Activated CD4-positive, alpha-beta memory T cell treated with anti-CD3 and anti-CD28 coated beads, Interleukin-2, amount 10 ng/mL, durations not matched to agents 7 days and 5 days (primary cell): Measurements from ENCODE around the gene HNRNPK. TPM values are rescaled to one million over a fixed set of nuclear protein-coding genes. Genes with fewer than 3 reads are reported as not detected.

ENCODE experiments used
- CTCF ChIA-PET: fragments of 350-600 bp; sonication (Branson Sonifier 250); formaldehyde crosslinking; loops from one replicate; lab custom pipeline; 2021; ENCODE audit warnings: antibody characterized with exemption, inconsistent platforms; lab: Charles Lee
- POLR2A ChIA-PET: fragments of 350-600 bp; sonication (Branson Sonifier 250); formaldehyde crosslinking; loops from one replicate; lab custom pipeline; 2021; ENCODE audit warnings: antibody characterized with exemption; lab: Charles Lee
- DNase-seq: peaks from one replicate; pipeline ENCODE4 v3.0.0-alpha.2; 2020
- H3K27ac Mint-ChIP-seq: one replicate; pipeline ENCODE4 v1.8.0; 2021; ENCODE audit warnings: mild to moderate bottlenecking, mixed read lengths
- H3K27me3 Mint-ChIP-seq: one replicate; pipeline ENCODE4 v1.8.0; 2021; ENCODE audit warnings: mixed read lengths
- H3K36me3 Mint-ChIP-seq: one replicate; pipeline ENCODE4 v1.8.0; 2021; ENCODE audit warnings: low read depth, mixed read lengths
- H3K4me1 Mint-ChIP-seq: one replicate; pipeline ENCODE4 v1.8.0; 2021; ENCODE audit warnings: mixed read lengths
- H3K4me3 Mint-ChIP-seq: one replicate; pipeline ENCODE4 v1.8.0; 2021; ENCODE audit warnings: mild to moderate bottlenecking, mixed read lengths
- H3K9me3 Mint-ChIP-seq: one replicate; pipeline ENCODE4 v1.8.0; 2021; ENCODE audit warnings: mixed read lengths
- total RNA-seq, 2 experiments: library from RNA; stranded (reverse); gene quantifications; one replicate each; pipeline ENCODE4 v1.2.3, GENCODE V29; 2021

The HNRNPK gene
- total RNA-seq: 100 to 1,000 TPM; 614 to 616 TPM

DNA sequence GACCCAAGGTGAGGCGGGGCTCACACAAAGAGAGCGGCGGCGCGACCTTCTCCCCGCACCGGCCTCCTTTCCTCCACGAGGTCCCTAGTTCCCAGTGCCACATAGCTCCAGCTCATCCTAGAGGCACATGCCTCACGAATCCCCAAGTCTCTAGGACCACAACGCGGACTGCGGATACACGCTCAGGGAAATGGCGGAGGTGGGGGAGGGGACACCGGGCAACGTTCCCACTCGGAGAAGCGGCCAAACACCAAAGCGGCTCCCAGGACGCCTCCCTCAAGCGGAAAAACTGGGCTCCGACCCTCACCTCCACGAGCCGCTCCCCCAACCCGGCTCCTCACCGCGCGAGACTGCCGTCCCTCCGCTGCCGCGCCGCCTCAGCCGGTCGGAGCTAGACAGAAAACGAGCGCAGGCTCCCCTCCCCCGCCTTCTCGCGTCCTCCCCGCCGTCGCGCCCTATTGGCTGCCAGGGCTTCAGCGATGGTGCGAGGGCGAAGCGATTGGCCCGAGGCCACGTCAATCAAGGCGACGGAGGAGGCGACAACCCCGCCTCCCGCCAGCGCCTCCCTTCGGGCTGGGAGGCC lies at the start of gene HNRNPK:
Gene HNRNPK (minus strand): TSS at position 404 of the 583 bp plus-strand sequence. CDS start 1,963 bp downstream, outside the sequence.
- peaks cover 54% of the 10 kb centered on the region for H3K4me1 Mint-ChIP-seq
- CTCF ChIA-PET: interaction anchor here (0.7 to 2.7 kb wide), 5 partner anchors 18 to 192 kb away, joined by 3 to 12 read pairs (median 3); partner anchors contain the start of gene KIF27
- H3K4me3 Mint-ChIP-seq: peak within 1 kb of the TSS; percentile 97
- H3K9me3 Mint-ChIP-seq: no peaks in the 10 kb centered on the region
- peaks cover 61% of the 10 kb centered on the region for H3K36me3 Mint-ChIP-seq
- POLR2A ChIA-PET: interaction anchor here (0.6 to 4.5 kb wide), 28 partner anchors 9 to 1761 kb away, joined by 3 to 64 read pairs (median 5); partner anchors contain the start of genes AGTPBP1, IDNK, KIF27 and UBQLN1
- peak within 1 kb of the TSS; percentile 96 for H3K27ac Mint-ChIP-seq
- no peaks in the 10 kb centered on the region for H3K27me3 Mint-ChIP-seq
- DNase-seq: peak; percentile 99

DNA sequence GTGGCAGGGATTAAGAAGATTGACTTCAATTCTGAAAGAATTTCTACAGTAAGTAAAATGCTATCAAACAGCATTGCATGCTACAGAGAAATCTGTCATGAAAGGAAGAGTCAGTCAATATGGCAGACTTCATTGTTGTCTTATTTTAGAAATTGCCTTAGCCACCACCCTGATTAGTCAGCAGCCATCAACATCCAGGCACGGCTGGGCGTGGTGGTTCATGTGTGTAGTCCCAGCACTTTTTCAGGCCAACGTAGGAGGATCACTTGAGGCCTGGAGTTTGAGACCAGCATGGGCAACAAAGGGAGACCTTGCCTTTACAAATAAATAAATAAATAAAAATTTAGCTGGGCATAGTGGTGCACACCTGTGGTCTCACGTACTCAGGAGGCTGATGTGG lies 47.2 kb upstream of the HNRNPK start:
- ChIA-PET POLR2A (no interaction called here), CTCF (no interaction called here)
- Mint-ChIP-seq H3K4me3 (no peak overlapping the region), H3K27me3 (peaks cover 7% of the 10 kb centered on the region), H3K36me3 (no peaks in the 10 kb centered on the region), H3K27ac (no peak overlapping the region), H3K4me1 (no peaks in the 10 kb centered on the region), H3K9me3 (no peaks in the 10 kb centered on the region)
- no peak for DNase-seq

- H3K27me3 Mint-ChIP-seq: peaks cover 9% of the 10 kb centered on the region
- DNase-seq: no peak
- H3K36me3 Mint-ChIP-seq: no peaks in the 10 kb centered on the region
- no peak overlapping the region for H3K27ac Mint-ChIP-seq
- no peak overlapping the region for H3K4me3 Mint-ChIP-seq
- H3K9me3 Mint-ChIP-seq: no peaks in the 10 kb centered on the region
- H3K4me1 Mint-ChIP-seq: no peaks in the 10 kb centered on the region
- ChIA-PET CTCF (no interaction called here), POLR2A (no interaction called here)
Observed at GRCh38 chr9:84024041-84024575, 44.1 kb upstream of the HNRNPK start.

- H3K27me3 Mint-ChIP-seq: no peaks in the 10 kb centered on the region
- no peaks in the 10 kb centered on the region for H3K9me3 Mint-ChIP-seq
- peaks cover 15% of the 10 kb centered on the region for H3K36me3 Mint-ChIP-seq
- no peaks in the 10 kb centered on the region for H3K4me1 Mint-ChIP-seq
- no peak overlapping the region for H3K4me3 Mint-ChIP-seq
- CTCF ChIA-PET: interaction anchor here (1.1 kb wide), 1 partner anchor 308 kb away, joined by 3 read pairs; no protein-coding TSS in a partner anchor
- POLR2A ChIA-PET: no interaction called here
- DNase-seq: no peak
- no peak overlapping the region for H3K27ac Mint-ChIP-seq
Observed at GRCh38 chr9:84007662-84008061, 27.6 kb upstream of the HNRNPK start.

DNA sequence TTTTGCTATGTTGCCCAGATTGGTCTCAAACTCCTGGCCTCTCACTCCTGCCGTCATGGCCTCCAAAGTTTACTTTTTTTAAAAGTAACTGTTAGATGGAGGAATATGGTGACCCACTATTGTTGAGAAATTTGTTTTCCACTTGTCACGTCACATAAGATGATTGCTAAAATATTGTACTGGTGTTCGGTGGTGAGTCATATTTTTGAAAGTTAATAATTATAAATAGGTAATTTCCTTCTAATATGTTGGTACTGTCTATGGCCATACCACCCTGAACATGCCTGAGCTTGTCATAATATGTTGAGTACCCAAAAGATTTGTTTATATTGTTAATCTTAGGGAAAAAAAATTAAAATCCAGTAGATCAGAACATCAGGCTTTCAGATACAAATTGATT lies 23.2 kb upstream of the HNRNPK start:
- H3K36me3 Mint-ChIP-seq: peaks cover 32% of the 10 kb centered on the region
- ChIA-PET CTCF (interaction anchor here (1.4 kb wide), 3 partner anchors 23 to 258 kb away, joined by 3 to 5 read pairs (median 4); partner anchors contain the start of genes HNRNPK and RMI1), POLR2A (interaction anchor here (1.5 kb wide), 1 partner anchor 24 kb away, joined by 4 read pairs; no protein-coding TSS in a partner anchor)
- no peak overlapping the region for H3K4me3 Mint-ChIP-seq
- no peak overlapping the region for H3K27ac Mint-ChIP-seq
- no peaks in the 10 kb centered on the region for H3K27me3 Mint-ChIP-seq
- H3K4me1 Mint-ChIP-seq: peaks cover 16% of the 10 kb centered on the region
- H3K9me3 Mint-ChIP-seq: no peaks in the 10 kb centered on the region
- DNase-seq: no peak

- no peak for DNase-seq
- peaks cover 32% of the 10 kb centered on the region for H3K36me3 Mint-ChIP-seq
- no peak overlapping the region for H3K27ac Mint-ChIP-seq
- H3K4me1 Mint-ChIP-seq: peaks cover 16% of the 10 kb centered on the region
- H3K4me3 Mint-ChIP-seq: no peak overlapping the region
- ChIA-PET POLR2A (interaction anchor here (1.5 kb wide), 1 partner anchor 23 kb away, joined by 4 read pairs; no protein-coding TSS in a partner anchor), CTCF (interaction anchor here (0.7 to 1.4 kb wide), 3 partner anchors 22 to 259 kb away, joined by 3 to 5 read pairs (median 3); partner anchors contain the start of genes HNRNPK and RMI1)
- H3K27me3 Mint-ChIP-seq: no peaks in the 10 kb centered on the region
- no peaks in the 10 kb centered on the region for H3K9me3 Mint-ChIP-seq
Observed at GRCh38 chr9:84002344-84002743, 22.3 kb upstream of the HNRNPK start.

- H3K27ac Mint-ChIP-seq: no peak overlapping the region
- H3K4me3 Mint-ChIP-seq: no peak overlapping the region
- H3K36me3 Mint-ChIP-seq: peaks cover 34% of the 10 kb centered on the region
- peaks cover 17% of the 10 kb centered on the region for H3K4me1 Mint-ChIP-seq
- ChIA-PET CTCF (no interaction called here), POLR2A (no interaction called here)
- no peaks in the 10 kb centered on the region for H3K9me3 Mint-ChIP-seq
- no peaks in the 10 kb centered on the region for H3K27me3 Mint-ChIP-seq
- no peak for DNase-seq
Observed at GRCh38 chr9:84001621-84002020, 21.6 kb upstream of the HNRNPK start.

DNA sequence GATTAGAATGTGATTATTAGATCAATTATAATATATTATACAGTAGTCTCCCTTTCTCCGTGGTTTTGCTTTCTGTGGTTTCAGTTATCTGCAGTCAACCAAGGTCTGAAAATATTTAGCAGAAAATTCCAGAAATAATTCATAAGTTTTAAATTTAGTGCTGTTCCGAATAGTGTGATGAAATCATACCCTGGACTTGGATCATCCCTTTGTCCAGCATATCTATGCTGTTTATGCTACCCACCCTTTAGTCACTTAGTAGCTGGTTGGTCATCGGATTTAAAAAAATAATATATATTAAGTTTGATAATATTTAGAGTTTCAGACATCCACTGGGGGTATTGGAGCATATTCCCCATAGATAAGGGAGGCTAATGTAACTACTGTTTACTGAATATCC lies 20.2 kb upstream of the HNRNPK start:
- CTCF ChIA-PET: no interaction called here
- H3K4me3 Mint-ChIP-seq: no peak overlapping the region
- POLR2A ChIA-PET: interaction anchor here (1.0 kb wide), 1 partner anchor 20 kb away, joined by 4 read pairs; the partner anchor contains the start of genes HNRNPK and RMI1
- no peaks in the 10 kb centered on the region for H3K27me3 Mint-ChIP-seq
- H3K27ac Mint-ChIP-seq: no peak overlapping the region
- DNase-seq: no peak
- no peaks in the 10 kb centered on the region for H3K9me3 Mint-ChIP-seq
- peaks cover 24% of the 10 kb centered on the region for H3K4me1 Mint-ChIP-seq
- peaks cover 40% of the 10 kb centered on the region for H3K36me3 Mint-ChIP-seq

- POLR2A ChIA-PET: no interaction called here
- Mint-ChIP-seq H3K9me3 (no peaks in the 10 kb centered on the region), H3K27me3 (no peaks in the 10 kb centered on the region), H3K4me3 (no peak overlapping the region), H3K27ac (no peak overlapping the region), H3K4me1 (peaks cover 24% of the 10 kb centered on the region), H3K36me3 (peaks cover 34% of the 10 kb centered on the region)
- no peak for DNase-seq
- CTCF ChIA-PET: no interaction called here
Observed at GRCh38 chr9:83999141-83999918, 19.3 kb upstream of the HNRNPK start.

- H3K27me3 Mint-ChIP-seq: no peaks in the 10 kb centered on the region
- no peak for DNase-seq
- H3K4me3 Mint-ChIP-seq: no peak overlapping the region
- no peaks in the 10 kb centered on the region for H3K9me3 Mint-ChIP-seq
- H3K4me1 Mint-ChIP-seq: peaks cover 15% of the 10 kb centered on the region
- POLR2A ChIA-PET: interaction anchor here (0.8 kb wide), 1 partner anchor 16 kb away, joined by 3 read pairs; the partner anchor contains the start of gene HNRNPK
- H3K36me3 Mint-ChIP-seq: peaks cover 31% of the 10 kb centered on the region
- CTCF ChIA-PET: interaction anchor here (1.0 kb wide), 1 partner anchor 177 kb away, joined by 3 read pairs; no protein-coding TSS in a partner anchor
- no peak overlapping the region for H3K27ac Mint-ChIP-seq
Observed at GRCh38 chr9:83996126-83996525, 16.1 kb upstream of the HNRNPK start.

DNA sequence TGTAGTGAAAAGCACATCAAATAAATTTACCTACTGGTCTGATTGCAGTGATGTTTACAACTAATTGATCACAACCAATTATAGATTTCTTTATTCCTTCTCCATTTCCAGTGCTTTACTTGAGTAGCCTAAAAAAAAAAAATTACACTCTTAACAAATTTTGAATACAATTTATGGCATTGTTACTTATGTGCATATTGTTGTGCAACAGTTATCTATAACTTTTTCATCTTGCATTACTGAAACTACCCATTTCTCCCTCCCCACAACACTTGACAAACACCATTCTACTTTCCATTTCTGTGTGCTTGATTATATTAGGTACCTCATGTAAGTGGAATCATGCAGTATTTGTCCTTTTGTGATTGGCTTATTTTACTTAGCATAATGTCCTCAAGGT lies 12.9 kb upstream of the HNRNPK start:
- CTCF ChIA-PET: no interaction called here
- no peaks in the 10 kb centered on the region for H3K9me3 Mint-ChIP-seq

DNA sequence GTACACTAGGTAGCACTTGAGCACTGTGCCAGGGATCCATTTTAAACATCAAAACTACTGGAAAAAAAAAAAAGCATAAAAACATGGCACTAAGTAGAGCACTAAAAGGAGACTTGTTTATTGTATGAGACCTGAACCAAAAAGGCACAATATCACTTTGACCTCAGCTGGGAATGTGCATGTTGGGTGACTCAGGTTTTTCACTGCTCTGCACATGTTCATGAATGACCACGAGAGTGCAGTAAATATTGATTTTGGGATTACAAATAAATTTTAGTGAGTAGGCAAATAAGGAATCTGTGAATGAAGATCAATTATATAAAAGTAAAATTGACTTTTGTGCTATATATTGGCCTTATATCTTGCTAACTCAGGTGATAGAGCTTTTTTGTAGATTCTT lies 12.4 kb upstream of the HNRNPK start:
- Mint-ChIP-seq H3K9me3 (peaks cover 2% of the 10 kb centered on the region), H3K27me3 (no peaks in the 10 kb centered on the region), H3K36me3 (peaks cover 55% of the 10 kb centered on the region), H3K27ac (no peak overlapping the region), H3K4me3 (no peak overlapping the region), H3K4me1 (peaks cover 17% of the 10 kb centered on the region)
- POLR2A ChIA-PET: interaction anchor here (1.4 kb wide), 1 partner anchor 12 kb away, joined by 5 read pairs; the partner anchor contains the start of gene HNRNPK
- CTCF ChIA-PET: no interaction called here
- DNase-seq: no peak

More for the DNA sequence above, 12.9 kb upstream of the HNRNPK start:
- H3K27me3 Mint-ChIP-seq: no peaks in the 10 kb centered on the region
- no peak overlapping the region for H3K27ac Mint-ChIP-seq
- H3K4me3 Mint-ChIP-seq: no peak overlapping the region
- peaks cover 15% of the 10 kb centered on the region for H3K4me1 Mint-ChIP-seq
- POLR2A ChIA-PET: interaction anchor here (1.4 kb wide), 1 partner anchor 13 kb away, joined by 5 read pairs; the partner anchor contains the start of gene HNRNPK
- DNase-seq: no peak
- H3K36me3 Mint-ChIP-seq: peaks cover 50% of the 10 kb centered on the region
